Measurements from ENCODE around the gene CMTM2. TPM values are rescaled to one million over a fixed set of nuclear protein-coding genes. Genes with fewer than 3 reads are reported as not detected.
A peak's percentile ranks its signal among the peaks of the same experiment; 100 is the strongest.
"Not testable (repeated sequence)": the region's sequence is repeated elsewhere in the genome, so short reads cannot be mapped to it uniquely, and the experiment has no call there.

CMTM2 gene
- total RNA-seq, 1 donor from 2014 or later, result 0.30 TPM

- H3K27ac Mint-ChIP-seq, result peak overlapping the region; percentile 72
- no peaks in the 10 kb centered on the region for H3K27me3 Mint-ChIP-seq (ENCODE audit: low read depth)
- no peaks in the 10 kb centered on the region for H3K9me3 Mint-ChIP-seq
- peaks cover 52% of the 10 kb centered on the region for H3K4me1 Mint-ChIP-seq (ENCODE audit: low read depth)
- intact Hi-C loops (cut with micrococcal nuclease), result loop anchor here (2.0 kb wide), 1 partner anchor 27 kb away; no protein-coding TSS in a partner anchor
- DNase-seq (ENCODE audit: low spot score), result no peak
- H3K4me3 Mint-ChIP-seq (ENCODE audit: low read depth), result no peak overlapping the region
- H3K36me3 Mint-ChIP-seq (ENCODE audit: low read depth), result peaks cover 72% of the 10 kb centered on the region
These were observed 17.7 kb upstream of the CMTM2 start for GRCh38 chr16:66561381-66562080.

GRCh38 chr16:66562409-66562808, 16.9 kb upstream of the CMTM2 start:
- Mint-ChIP-seq H3K27me3 (ENCODE audit: low read depth) (no peaks in the 10 kb centered on the region), H3K9me3 (no peaks in the 10 kb centered on the region), H3K4me1 (ENCODE audit: low read depth) (peaks cover 52% of the 10 kb centered on the region), H3K27ac (peak overlapping the region; percentile 58), H3K4me3 (ENCODE audit: low read depth) (no peak overlapping the region), H3K36me3 (ENCODE audit: low read depth) (peaks cover 79% of the 10 kb centered on the region)
- intact Hi-C loops (cut with micrococcal nuclease), result loop anchor here (2.0 kb wide), 1 partner anchor 26 kb away; no protein-coding TSS in a partner anchor
- DNase-seq (ENCODE audit: low spot score), result no peak

- no peak for DNase-seq (ENCODE audit: low spot score)
- no peak overlapping the region for H3K4me3 Mint-ChIP-seq (ENCODE audit: low read depth)
- intact Hi-C loops (cut with micrococcal nuclease), result loop anchor here (1.0 to 2.0 kb wide), 2 partner anchors 11 to 26 kb away; partner anchors contain the start of gene CKLF
- H3K36me3 Mint-ChIP-seq (ENCODE audit: low read depth), result peaks cover 81% of the 10 kb centered on the region
- peak overlapping the region; percentile 81 for H3K27ac Mint-ChIP-seq
- no peaks in the 10 kb centered on the region for H3K9me3 Mint-ChIP-seq
- H3K4me1 Mint-ChIP-seq (ENCODE audit: low read depth), result peaks cover 53% of the 10 kb centered on the region
- no peaks in the 10 kb centered on the region for H3K27me3 Mint-ChIP-seq (ENCODE audit: low read depth)
These were observed 16.3 kb upstream of the CMTM2 start for GRCh38 chr16:66562986-66563385.

GRCh38 chr16:66563574-66564334, 15.5 kb upstream of the CMTM2 start:
- intact Hi-C loops (cut with micrococcal nuclease), result loop anchor here (1.0 to 2.0 kb wide), 3 partner anchors 11 to 41 kb away; partner anchors contain the start of gene CKLF
- Mint-ChIP-seq H3K4me3 (ENCODE audit: low read depth) (no peak overlapping the region), H3K27ac (peak overlapping the region; percentile 81), H3K9me3 (no peaks in the 10 kb centered on the region), H3K36me3 (ENCODE audit: low read depth) (peaks cover 75% of the 10 kb centered on the region), H3K27me3 (ENCODE audit: low read depth) (no peaks in the 10 kb centered on the region), H3K4me1 (ENCODE audit: low read depth) (peaks cover 47% of the 10 kb centered on the region)
- DNase-seq (ENCODE audit: low spot score), result no peak

GRCh38 chr16:66566051-66566901, 13.0 kb upstream of the CMTM2 start, which contains the start of gene CMTM1:
Gene CMTM1 (plus strand): TSS chr16:66566439. CDS start chr16:66566514, 75 bp downstream.
- H3K27ac Mint-ChIP-seq, result peak within 1 kb of the TSS; percentile 24
- no peak for DNase-seq (ENCODE audit: low spot score)
- H3K27me3 Mint-ChIP-seq (ENCODE audit: low read depth), result no peaks in the 10 kb centered on the region
- no peaks in the 10 kb centered on the region for H3K9me3 Mint-ChIP-seq
- peaks cover 32% of the 10 kb centered on the region for H3K4me1 Mint-ChIP-seq (ENCODE audit: low read depth)
- intact Hi-C loops (cut with micrococcal nuclease), result no loop called here
- peaks cover 71% of the 10 kb centered on the region for H3K36me3 Mint-ChIP-seq (ENCODE audit: low read depth)
- no peak within 1 kb of the TSS for H3K4me3 Mint-ChIP-seq (ENCODE audit: low read depth)

- H3K4me3 Mint-ChIP-seq (ENCODE audit: low read depth); H3K9me3 Mint-ChIP-seq; intact Hi-C loops (cut with micrococcal nuclease); H3K27me3 Mint-ChIP-seq (ENCODE audit: low read depth); H3K27ac Mint-ChIP-seq; DNase-seq (ENCODE audit: low spot score): not testable (repeated sequence)
- H3K36me3 Mint-ChIP-seq (ENCODE audit: low read depth), result peaks cover 75% of the 10 kb centered on the region
- peaks cover 29% of the 10 kb centered on the region for H3K4me1 Mint-ChIP-seq (ENCODE audit: low read depth)
These were observed 12.0 kb upstream of the CMTM2 start for GRCh38 chr16:66567270-66567669.

- DNase-seq (ENCODE audit: low spot score), result no peak
- H3K4me3 Mint-ChIP-seq (ENCODE audit: low read depth), result no peak overlapping the region
- H3K36me3 Mint-ChIP-seq (ENCODE audit: low read depth), result peaks cover 70% of the 10 kb centered on the region
- peaks cover 20% of the 10 kb centered on the region for H3K4me1 Mint-ChIP-seq (ENCODE audit: low read depth)
- no peak overlapping the region for H3K27ac Mint-ChIP-seq
- H3K27me3 Mint-ChIP-seq (ENCODE audit: low read depth), result no peaks in the 10 kb centered on the region
- H3K9me3 Mint-ChIP-seq, result no peaks in the 10 kb centered on the region
- intact Hi-C loops (cut with micrococcal nuclease), result no loop called here
These were observed 10.9 kb upstream of the CMTM2 start for GRCh38 chr16:66568355-66568754.

GRCh38 chr16:66569131-66569530, 10.1 kb upstream of the CMTM2 start:
- Mint-ChIP-seq H3K4me3 (ENCODE audit: low read depth) (no peak overlapping the region), H3K27ac (no peak overlapping the region)

GRCh38 chr16:66569827-66570405, 9.3 kb upstream of the CMTM2 start:
- Mint-ChIP-seq H3K4me3 (ENCODE audit: low read depth) (no peak overlapping the region), H3K27ac (no peak overlapping the region), H3K9me3 (no peaks in the 10 kb centered on the region)

More at GRCh38 chr16:66569131-66569530, 10.1 kb upstream of the CMTM2 start:
- H3K9me3 Mint-ChIP-seq, result no peaks in the 10 kb centered on the region
- H3K36me3 Mint-ChIP-seq (ENCODE audit: low read depth), result peaks cover 63% of the 10 kb centered on the region
- DNase-seq (ENCODE audit: low spot score), result no peak
- intact Hi-C loops (cut with micrococcal nuclease), result no loop called here
- no peaks in the 10 kb centered on the region for H3K27me3 Mint-ChIP-seq (ENCODE audit: low read depth)
- H3K4me1 Mint-ChIP-seq (ENCODE audit: low read depth), result peaks cover 13% of the 10 kb centered on the region

GRCh38 chr16:66572356-66572755, 6.9 kb upstream of the CMTM2 start:
- Mint-ChIP-seq H3K4me1 (ENCODE audit: low read depth) (peaks cover 13% of the 10 kb centered on the region), H3K36me3 (ENCODE audit: low read depth) (peaks cover 36% of the 10 kb centered on the region), H3K9me3 (no peaks in the 10 kb centered on the region), H3K27me3 (ENCODE audit: low read depth) (peaks cover 2% of the 10 kb centered on the region), H3K27ac (no peak overlapping the region), H3K4me3 (ENCODE audit: low read depth) (no peak overlapping the region)
- DNase-seq (ENCODE audit: low spot score), result no peak
- intact Hi-C loops (cut with micrococcal nuclease), result no loop called here

More at GRCh38 chr16:66569827-66570405, 9.3 kb upstream of the CMTM2 start:
- Mint-ChIP-seq H3K4me1 (ENCODE audit: low read depth) (peaks cover 13% of the 10 kb centered on the region), H3K36me3 (ENCODE audit: low read depth) (peaks cover 60% of the 10 kb centered on the region), H3K27me3 (ENCODE audit: low read depth) (no peaks in the 10 kb centered on the region)
- DNase-seq (ENCODE audit: low spot score), result no peak
- intact Hi-C loops (cut with micrococcal nuclease), result no loop called here

- H3K9me3 Mint-ChIP-seq, result no peaks in the 10 kb centered on the region
- peaks cover 13% of the 10 kb centered on the region for H3K27me3 Mint-ChIP-seq (ENCODE audit: low read depth)
- peaks cover 10% of the 10 kb centered on the region for H3K4me1 Mint-ChIP-seq (ENCODE audit: low read depth)
These were observed 5.2 kb upstream of the CMTM2 start for GRCh38 chr16:66574081-66574480.

GRCh38 chr16:66574531-66574930, 4.7 kb upstream of the CMTM2 start:
- H3K36me3 Mint-ChIP-seq (ENCODE audit: low read depth), result peaks cover 34% of the 10 kb centered on the region
- DNase-seq (ENCODE audit: low spot score), result no peak
- no peak overlapping the region for H3K27ac Mint-ChIP-seq
- intact Hi-C loops (cut with micrococcal nuclease), result no loop called here
- no peaks in the 10 kb centered on the region for H3K9me3 Mint-ChIP-seq
- H3K4me1 Mint-ChIP-seq (ENCODE audit: low read depth), result peaks cover 7% of the 10 kb centered on the region
- no peak overlapping the region for H3K4me3 Mint-ChIP-seq (ENCODE audit: low read depth)
- peaks cover 15% of the 10 kb centered on the region for H3K27me3 Mint-ChIP-seq (ENCODE audit: low read depth)

More at GRCh38 chr16:66574081-66574480, 5.2 kb upstream of the CMTM2 start:
- intact Hi-C loops (cut with micrococcal nuclease), result no loop called here
- H3K36me3 Mint-ChIP-seq (ENCODE audit: low read depth), result peaks cover 35% of the 10 kb centered on the region
- H3K4me3 Mint-ChIP-seq (ENCODE audit: low read depth), result no peak overlapping the region
- H3K27ac Mint-ChIP-seq, result no peak overlapping the region
- no peak for DNase-seq (ENCODE audit: low spot score)
